ENCODE measurements around the gene GRB14. TPM values are rescaled to one million over a fixed set of nuclear protein-coding genes. Genes with fewer than 3 reads are reported as not detected.
"Not testable (repeated sequence)": the region's sequence is repeated elsewhere in the genome, so short reads cannot be mapped to it uniquely, and the experiment has no call there.

GRB14 gene
- total and polyA plus RNA-seq, 5 experiments from 2014 or later: not detected

DNA sequence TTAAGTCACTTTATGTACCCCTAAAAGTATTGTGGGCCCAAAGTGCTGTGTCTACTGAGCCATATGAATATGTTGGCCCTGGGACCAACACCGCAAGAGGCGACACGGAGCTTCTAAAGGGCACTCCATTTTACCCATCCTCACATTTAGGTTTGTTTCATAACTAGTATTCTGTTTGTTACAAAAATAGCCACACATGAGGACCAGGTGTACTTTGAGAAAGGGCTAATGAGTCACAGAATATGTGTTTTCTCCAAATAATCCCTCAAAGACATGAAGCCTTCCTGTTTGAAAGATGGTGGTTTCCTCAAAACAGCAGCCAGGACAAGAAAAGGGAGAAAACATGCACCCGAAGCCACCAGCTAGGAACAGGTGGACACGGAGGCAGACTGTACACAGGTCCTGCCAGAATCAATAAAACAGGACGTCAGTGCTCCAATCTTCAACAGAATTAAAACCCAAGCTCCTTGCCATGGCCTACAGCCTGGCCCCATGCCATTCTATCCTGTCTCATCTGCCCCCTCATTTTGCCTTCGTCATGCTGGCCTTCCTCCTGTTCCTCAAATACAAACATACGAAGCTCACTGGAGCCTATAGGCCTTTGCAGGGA is 21.8 kb upstream of the GRB14 start:
- ATAC-seq (no peak), DNase-seq (no peak)
- Mint-ChIP-seq H3K27me3 (no peaks in the 10 kb centered on the region), H3K4me3 (no peak overlapping the region), H3K36me3 (no peaks in the 10 kb centered on the region), H3K9me3 (peaks cover 1 to 13% (median 4%) of the 10 kb centered on the region in 9 donors), H3K27ac (no peak overlapping the region), H3K4me1 (no peaks in the 10 kb centered on the region)
- POLR2A ChIA-PET: no interaction called here

DNA sequence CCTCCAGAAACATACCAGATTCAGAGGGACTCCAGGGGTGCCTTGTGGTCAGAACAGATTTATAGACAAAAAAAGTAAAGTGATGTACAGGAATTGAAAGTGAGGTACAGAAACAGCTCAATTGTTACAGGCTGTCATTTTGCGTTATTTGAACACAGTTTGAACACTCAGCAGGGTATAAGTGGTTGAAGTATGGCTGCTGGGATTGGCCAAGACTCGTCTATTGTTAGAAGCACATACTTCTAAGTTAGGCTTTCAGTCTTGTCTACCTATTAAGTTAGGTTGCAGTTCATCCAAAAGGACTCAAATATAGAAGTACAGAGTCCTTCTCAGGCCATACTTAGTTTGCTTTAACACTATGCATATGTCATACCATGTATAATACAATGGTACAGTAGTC is 21.0 kb upstream of the GRB14 start:
- Mint-ChIP-seq H3K4me1 (no peaks in the 10 kb centered on the region), H3K9me3 (peaks cover 0 to 5% (median 2%) of the 10 kb centered on the region in 9 donors), H3K4me3 (no peak overlapping the region)

DNA sequence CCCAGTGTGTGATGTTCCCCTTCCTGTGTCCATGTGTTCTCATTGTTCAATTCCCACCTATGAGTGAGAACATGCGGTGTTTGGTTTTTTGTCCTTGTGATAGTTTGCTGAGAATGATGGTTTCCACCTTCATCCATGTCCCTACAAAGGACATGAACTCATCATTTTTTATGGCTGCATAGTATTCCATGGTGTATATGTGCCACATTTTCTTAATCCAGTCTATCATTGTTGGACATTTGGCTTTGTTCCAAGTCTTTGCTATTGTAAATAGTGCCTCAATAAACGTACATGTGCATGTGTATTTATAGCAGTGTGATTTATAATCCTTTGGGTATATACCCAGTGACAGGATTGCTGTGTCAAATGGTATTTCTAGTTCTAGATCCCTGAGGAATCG is 7.0 kb upstream of the GRB14 start:
- H3K4me1 Mint-ChIP-seq, H3K4me3 Mint-ChIP-seq, H3K27ac Mint-ChIP-seq, H3K27me3 Mint-ChIP-seq, POLR2A ChIA-PET, H3K9me3 Mint-ChIP-seq, DNase-seq, ATAC-seq, H3K36me3 Mint-ChIP-seq: not testable (repeated sequence)

More for the DNA sequence above, 21.0 kb upstream of the GRB14 start:
- ATAC-seq: no peak
- DNase-seq: no peak
- Mint-ChIP-seq H3K36me3 (no peaks in the 10 kb centered on the region), H3K27me3 (no peaks in the 10 kb centered on the region), H3K27ac (no peak overlapping the region)
- POLR2A ChIA-PET: no interaction called here

DNA sequence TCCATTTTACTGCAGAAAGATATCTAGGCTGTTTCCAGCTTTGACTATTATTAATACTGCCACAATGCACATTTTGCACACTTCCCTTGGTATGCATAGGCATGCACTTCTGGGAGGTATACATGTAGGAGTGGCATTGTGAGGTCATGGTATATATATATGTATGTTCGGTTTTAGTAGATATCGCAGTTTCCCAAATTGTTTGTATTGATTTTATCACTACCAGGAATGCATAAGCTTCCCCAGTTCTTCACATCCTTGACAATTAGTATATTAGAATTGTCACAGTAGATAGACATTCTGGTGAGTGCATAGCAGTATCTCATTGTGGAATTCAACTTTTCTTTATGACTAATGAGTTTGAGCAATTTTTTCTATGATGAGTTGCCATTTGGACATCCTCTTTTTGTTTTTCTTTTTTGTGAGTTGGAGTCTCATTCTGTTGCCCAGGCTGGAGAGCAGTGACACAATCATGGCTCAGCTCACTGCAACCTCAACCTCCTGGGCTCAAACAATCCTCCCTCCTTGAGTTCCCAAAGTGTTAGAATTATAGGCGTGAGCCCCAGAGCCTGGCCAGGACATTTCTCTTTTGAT is 4.2 kb upstream of the GRB14 start:
- H3K9me3 Mint-ChIP-seq: peaks cover 0 to 9% (median 2%) of the 10 kb centered on the region in 9 donors
- H3K27me3 Mint-ChIP-seq: peaks cover 6 to 15% (median 11%) of the 10 kb centered on the region in 5 donors
- H3K4me3 Mint-ChIP-seq: no peak overlapping the region
- H3K27ac Mint-ChIP-seq: no peak overlapping the region
- peaks cover 0 to 2% (median 0%) of the 10 kb centered on the region in 3 donors for H3K36me3 Mint-ChIP-seq
- H3K4me1 Mint-ChIP-seq: peaks cover 0 to 3% (median 2%) of the 10 kb centered on the region in 4 donors
- ATAC-seq (no peak), DNase-seq (no peak)
- POLR2A ChIA-PET: no interaction called here

DNA sequence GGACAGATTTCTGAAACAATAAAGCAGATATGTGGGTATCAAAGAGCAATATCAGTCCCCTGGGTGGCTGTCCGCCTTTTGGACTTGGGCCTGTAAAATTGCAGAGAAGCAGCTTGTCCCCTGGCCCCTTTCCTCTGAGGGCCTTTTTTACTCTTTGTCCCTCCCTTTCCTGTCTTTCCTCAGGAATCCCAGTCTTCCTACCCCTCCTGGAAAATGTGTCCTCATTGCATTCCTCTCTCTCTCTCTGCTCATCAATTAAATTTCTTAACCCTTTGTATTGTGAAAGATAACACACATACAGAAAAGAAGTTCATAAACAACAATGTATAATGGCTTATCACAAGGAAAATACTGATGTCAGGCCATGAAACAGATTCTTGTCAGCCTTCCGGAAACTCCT is 3.0 kb upstream of the GRB14 start:
- Mint-ChIP-seq H3K27ac (no peak overlapping the region), H3K4me3 (no peak overlapping the region), H3K4me1 (peaks cover 0 to 3% (median 2%) of the 10 kb centered on the region in 4 donors), H3K9me3 (peaks cover 0 to 7% (median 2%) of the 10 kb centered on the region in 9 donors), H3K36me3 (peaks cover 0 to 2% (median 0%) of the 10 kb centered on the region in 3 donors), H3K27me3 (peaks cover 10 to 23% (median 17%) of the 10 kb centered on the region in 5 donors)
- POLR2A ChIA-PET: no interaction called here
- ATAC-seq: no peak
- no peak for DNase-seq

DNA sequence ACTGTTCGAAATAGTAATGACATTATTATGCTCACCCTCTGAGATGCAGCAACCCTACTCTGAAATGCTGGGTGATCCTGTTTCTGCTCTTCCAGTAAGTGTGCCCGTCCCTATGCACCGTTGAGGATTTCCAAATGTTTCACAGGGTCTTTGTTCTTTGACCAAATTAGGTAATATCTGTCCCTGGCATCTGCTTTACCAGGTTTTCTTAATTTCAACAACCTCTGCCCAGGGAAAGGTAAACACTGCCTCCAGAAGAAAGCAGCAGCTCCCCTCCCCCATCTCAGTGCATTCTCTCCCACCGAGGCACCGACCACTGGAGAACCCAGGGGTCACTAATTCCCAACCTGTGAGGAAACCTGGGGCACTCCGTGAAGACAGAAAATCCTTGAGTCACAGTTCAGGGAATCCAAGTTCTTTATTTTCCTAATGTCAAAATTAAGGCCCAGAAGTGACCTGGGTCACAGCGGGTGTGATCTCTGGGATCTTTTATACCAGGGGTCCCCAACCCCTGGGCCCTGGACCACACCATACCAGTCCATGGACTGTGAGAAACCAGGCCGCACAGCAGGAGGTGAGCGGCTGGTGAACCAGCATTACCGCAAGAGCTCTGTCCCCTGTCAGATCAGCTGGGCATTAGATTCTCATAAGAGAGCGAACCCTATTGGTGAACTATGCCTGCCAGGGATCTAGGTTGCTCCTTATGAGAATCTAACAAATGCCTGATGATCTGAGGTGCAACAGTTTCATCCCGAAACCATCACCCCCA is 1.2 kb upstream of the GRB14 start:
- Mint-ChIP-seq H3K36me3 (peaks cover 0 to 2% (median 0%) of the 10 kb centered on the region in 3 donors), H3K4me1 (peaks cover 0 to 3% (median 2%) of the 10 kb centered on the region in 4 donors), H3K27ac (no peak overlapping the region), H3K9me3 (peaks cover 0 to 7% (median 2%) of the 10 kb centered on the region in 9 donors), H3K27me3 (peaks cover 19 to 36% (median 25%) of the 10 kb centered on the region in 5 donors), H3K4me3 (peak overlapping the region in 1 of 10 donors; percentile 74)
- POLR2A ChIA-PET: no interaction called here
- DNase-seq (no peak), ATAC-seq (no peak)

DNA sequence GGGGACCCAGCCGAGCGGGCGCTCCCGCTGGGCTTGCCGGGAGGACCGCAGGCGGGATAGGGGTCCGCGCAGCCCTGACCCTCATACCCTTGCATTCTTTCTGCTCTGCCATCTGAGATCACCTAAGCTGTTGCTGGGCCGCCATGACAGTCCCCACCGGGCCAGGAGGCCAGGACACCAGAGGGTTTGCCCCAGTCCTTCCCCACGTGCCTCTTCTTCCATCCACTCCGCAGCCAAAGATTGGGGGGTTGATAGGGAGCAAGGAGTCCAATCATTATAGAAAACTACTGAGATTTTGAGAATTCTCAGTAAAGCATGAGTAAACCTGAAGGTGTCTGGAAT is 453 bp upstream of the GRB14 start:
- peaks cover 0 to 7% (median 2%) of the 10 kb centered on the region in 9 donors for H3K9me3 Mint-ChIP-seq
- H3K4me1 Mint-ChIP-seq: peaks cover 0 to 3% (median 2%) of the 10 kb centered on the region in 4 donors
- H3K4me3 Mint-ChIP-seq: peak overlapping the region in 9 of 10 donors; percentile 16 to 76 (median 62)
- H3K27me3 Mint-ChIP-seq: peaks cover 19 to 36% (median 25%) of the 10 kb centered on the region in 5 donors
- peaks cover 0 to 2% (median 0%) of the 10 kb centered on the region in 3 donors for H3K36me3 Mint-ChIP-seq
- POLR2A ChIA-PET: no interaction called here
- DNase-seq (no peak), ATAC-seq (no peak)
- no peak overlapping the region for H3K27ac Mint-ChIP-seq

DNA sequence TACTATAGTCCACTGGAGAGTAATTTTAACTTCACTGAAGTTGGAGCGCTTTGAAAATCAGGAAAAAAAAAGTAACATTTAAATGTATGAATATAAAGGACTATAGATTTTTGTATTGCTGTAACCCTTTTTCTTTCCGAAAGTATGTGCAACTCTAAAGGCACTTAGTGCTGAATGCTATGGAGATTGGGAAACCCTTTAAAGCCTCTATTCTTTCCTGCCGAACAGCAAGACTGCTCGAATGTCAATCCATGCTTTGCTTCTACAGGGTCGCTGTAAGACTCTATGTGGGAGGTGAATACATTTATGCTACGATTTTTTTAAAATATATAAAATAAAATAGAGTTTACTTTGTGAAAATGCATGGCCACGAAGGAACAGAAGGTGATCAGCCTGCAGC is 825 bp downstream of the GRB14 start:
- Mint-ChIP-seq H3K27me3 (peaks cover 19 to 36% (median 25%) of the 10 kb centered on the region in 5 donors), H3K27ac (no peak overlapping the region), H3K36me3 (peaks cover 0 to 2% (median 0%) of the 10 kb centered on the region in 3 donors), H3K9me3 (peaks cover 0 to 5% (median 0%) of the 10 kb centered on the region in 9 donors), H3K4me1 (peaks cover 0 to 3% (median 2%) of the 10 kb centered on the region in 4 donors), H3K4me3 (peak overlapping the region in 6 of 10 donors; percentile 19 to 77 (median 55))
- ATAC-seq (no peak), DNase-seq (no peak)
- POLR2A ChIA-PET: no interaction called here

DNA sequence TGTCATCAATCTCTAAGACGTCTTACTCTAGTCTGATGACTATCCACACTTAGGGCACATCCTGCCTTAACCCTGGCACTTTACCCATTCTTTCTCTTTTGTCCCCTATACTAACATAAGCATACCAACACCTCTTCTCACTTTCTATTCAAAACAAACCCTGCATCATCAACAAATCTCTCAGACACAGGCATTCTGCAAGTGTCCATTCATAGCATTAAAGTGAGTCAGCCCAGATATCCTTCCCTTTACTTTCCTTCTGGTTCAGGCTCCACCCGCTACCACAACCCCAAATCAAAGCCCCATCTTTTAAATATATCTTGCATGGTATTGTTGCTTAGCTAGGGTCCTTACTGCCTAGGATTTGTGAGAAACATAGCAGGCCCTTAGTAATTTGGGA is 3.8 kb downstream of the GRB14 start:
- DNase-seq (no peak), ATAC-seq (no peak)
- H3K9me3 Mint-ChIP-seq: peaks cover 0 to 5% (median 0%) of the 10 kb centered on the region in 9 donors
- peaks cover 19 to 33% (median 22%) of the 10 kb centered on the region in 5 donors for H3K27me3 Mint-ChIP-seq
- peaks cover 0 to 2% (median 0%) of the 10 kb centered on the region in 3 donors for H3K36me3 Mint-ChIP-seq
- H3K4me1 Mint-ChIP-seq: peaks cover 0 to 3% (median 2%) of the 10 kb centered on the region in 4 donors
- POLR2A ChIA-PET: no interaction called here
- H3K27ac Mint-ChIP-seq: no peak overlapping the region
- no peak overlapping the region for H3K4me3 Mint-ChIP-seq

DNA sequence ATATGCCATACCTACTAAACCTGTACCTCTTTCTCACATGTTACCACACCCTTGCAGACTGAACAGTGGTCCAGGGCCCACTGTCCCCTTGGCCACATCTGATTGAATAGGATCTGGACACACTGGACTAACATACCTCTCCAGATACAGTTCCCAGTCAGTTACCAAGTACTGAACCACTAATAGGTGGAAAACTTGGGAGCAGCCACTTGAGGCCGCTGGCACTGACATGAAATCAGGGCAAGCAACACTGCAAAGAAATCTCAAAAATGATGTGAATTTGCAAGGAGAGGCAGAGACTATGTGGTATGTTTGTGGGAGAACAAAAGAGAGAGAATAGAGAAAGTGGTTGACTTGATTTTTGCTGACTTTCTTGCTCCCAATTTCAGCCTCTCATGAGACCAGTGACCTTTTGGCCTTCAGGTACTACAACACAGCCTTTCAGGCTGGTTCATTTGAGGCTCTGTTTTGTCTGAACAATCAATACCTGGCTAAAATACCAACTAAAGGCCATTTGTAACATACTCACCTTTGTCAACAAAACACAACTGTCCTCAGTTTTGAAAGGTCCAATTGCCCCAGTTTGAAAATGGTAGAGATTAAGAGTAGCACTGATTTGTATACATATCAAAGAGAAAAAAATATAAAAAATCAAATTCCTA is 7.8 kb downstream of the GRB14 start:
- Mint-ChIP-seq H3K4me1 (no peaks in the 10 kb centered on the region), H3K4me3 (no peak overlapping the region), H3K36me3 (no peaks in the 10 kb centered on the region), H3K27ac (no peak overlapping the region), H3K9me3 (peaks cover 0 to 4% (median 0%) of the 10 kb centered on the region in 9 donors), H3K27me3 (peaks cover 0 to 6% (median 4%) of the 10 kb centered on the region in 5 donors)
- ATAC-seq: no peak
- DNase-seq: no peak
- POLR2A ChIA-PET: no interaction called here

DNA sequence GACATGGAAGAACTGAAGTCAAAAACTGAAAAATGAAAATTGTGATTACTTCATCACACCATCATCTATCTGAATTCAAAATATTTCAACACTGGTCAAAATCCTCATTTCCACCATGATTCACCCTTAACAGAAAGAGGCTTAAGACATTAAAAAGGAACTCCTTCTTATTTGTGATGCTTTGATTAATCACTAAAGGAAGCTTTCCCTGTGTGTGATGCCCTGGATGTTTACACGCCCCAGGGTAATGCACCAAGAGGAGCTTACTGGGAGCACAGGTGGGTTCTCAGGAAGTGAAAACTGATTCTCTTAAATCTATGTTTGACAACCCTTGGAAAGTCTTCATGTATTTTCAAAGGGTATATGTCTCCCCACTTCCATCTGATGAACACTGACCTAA is 11.5 kb downstream of the GRB14 start:
- POLR2A ChIA-PET: no interaction called here
- Mint-ChIP-seq H3K27me3 (no peaks in the 10 kb centered on the region), H3K4me1 (no peaks in the 10 kb centered on the region), H3K4me3 (no peak overlapping the region), H3K9me3 (peaks cover 0 to 6% (median 0%) of the 10 kb centered on the region in 9 donors), H3K36me3 (no peaks in the 10 kb centered on the region), H3K27ac (no peak overlapping the region)
- ATAC-seq: no peak
- no peak for DNase-seq

DNA sequence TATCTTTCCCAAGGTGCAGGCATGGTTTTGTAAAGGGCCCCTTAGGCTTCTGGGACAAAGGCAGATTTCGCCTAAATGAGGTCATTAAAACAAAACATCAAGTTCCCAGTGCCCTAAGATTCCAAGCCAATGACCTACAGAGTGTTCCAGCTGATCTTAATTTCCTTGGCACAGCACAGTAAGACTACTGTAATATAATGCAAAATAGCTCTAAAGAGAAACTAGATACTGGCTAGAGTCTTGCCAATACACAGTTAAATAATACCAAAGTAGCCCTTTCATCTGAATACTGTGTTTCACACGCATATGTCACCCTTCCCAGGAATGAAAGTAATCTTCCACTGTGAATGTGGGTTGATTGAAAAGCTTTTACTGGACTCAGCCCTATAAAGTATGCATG is 14.7 kb downstream of the GRB14 start:
- H3K4me1 Mint-ChIP-seq: no peaks in the 10 kb centered on the region
- no peak for DNase-seq
- H3K4me3 Mint-ChIP-seq: no peak overlapping the region
- peaks cover 0 to 13% (median 0%) of the 10 kb centered on the region in 9 donors for H3K9me3 Mint-ChIP-seq
- POLR2A ChIA-PET: no interaction called here
- no peaks in the 10 kb centered on the region for H3K36me3 Mint-ChIP-seq
- no peak for ATAC-seq
- H3K27me3 Mint-ChIP-seq: peaks cover 0 to 4% (median 0%) of the 10 kb centered on the region in 5 donors
- no peak overlapping the region for H3K27ac Mint-ChIP-seq

DNA sequence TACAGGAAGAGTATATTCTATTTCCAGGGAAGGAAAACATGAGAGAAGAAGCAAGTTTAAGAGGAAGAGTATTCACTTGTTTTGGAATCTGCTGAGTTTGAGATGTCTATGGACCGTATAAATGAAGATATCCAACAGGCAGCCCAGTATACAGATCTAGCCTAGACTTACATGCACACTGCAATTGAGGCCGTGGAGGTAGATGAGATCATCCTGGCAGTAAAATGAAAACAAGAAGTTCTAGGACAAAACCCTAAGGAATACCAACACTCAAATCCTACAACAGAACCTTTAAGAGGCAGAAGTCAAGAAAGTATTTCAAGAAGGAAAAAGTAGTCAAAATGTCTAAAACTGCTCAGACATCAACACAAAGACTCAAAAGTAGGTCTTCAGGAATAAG is 16.0 kb downstream of the GRB14 start:
- Mint-ChIP-seq H3K9me3 (peaks cover 0 to 13% (median 0%) of the 10 kb centered on the region in 9 donors), H3K36me3 (no peaks in the 10 kb centered on the region), H3K27ac (no peak overlapping the region), H3K27me3 (peaks cover 0 to 4% (median 0%) of the 10 kb centered on the region in 5 donors), H3K4me3 (no peak overlapping the region), H3K4me1 (no peaks in the 10 kb centered on the region)
- no peak for DNase-seq
- ATAC-seq: no peak
- POLR2A ChIA-PET: no interaction called here
